CD14-positive monocyte (primary cell): ENCODE results near the gene CEACAM16. TPM values are rescaled to one million over a fixed set of nuclear protein-coding genes. Genes with fewer than 3 reads are reported as not detected.

Source experiments
- DNase-seq, 3 donors: peaks; one replicate each; pipeline ENCODE4 v3.0.0-alpha.2; 2011 to 2022
- H2AFZ ChIP-seq: 2 replicates; pipeline ENCODE4 v1.6.0; 2012; ENCODE audit warnings: mild to moderate bottlenecking, low read depth, low read length, inconsistent platforms; ENCODE audit not compliant: insufficient read depth, poor library complexity, severe bottlenecking
- H3K27ac ChIP-seq, 2 donors: 1 replicate in 1 of 2; 2 replicates in 1 of 2; pipeline ENCODE4 v1.5.1; 2012 to 2013; ENCODE audit warnings: low read length in 2 of 2, control low read depth in 1 of 2, inconsistent platforms in 1 of 2, low read depth in 1 of 2, mild to moderate bottlenecking in 1 of 2
- H3K27me3 ChIP-seq, 2 donors: one replicate each; pipeline versions ENCODE4 v1.6.0 to v1.6.1; 2011 to 2013; ENCODE audit warnings: low read length in 2 of 2; ENCODE audit not compliant: control insufficient read depth in 2 of 2, insufficient read depth in 2 of 2
- H3K36me3 ChIP-seq, 2 donors: replicated peaks in 1 of 2; 1 replicate in 1 of 2; 2 replicates in 1 of 2; pipeline versions ENCODE4 v1.5.1 to v1.6.1; 2012 to 2013; ENCODE audit warnings: low read length in 2 of 2, control low read depth in 1 of 2, inconsistent platforms in 1 of 2, mild to moderate bottlenecking in 1 of 2; ENCODE audit not compliant: insufficient read depth in 2 of 2, control insufficient read depth in 1 of 2
- H3K4me1 ChIP-seq, 2 donors: 1 replicate in 1 of 2; 2 replicates in 1 of 2; pipeline versions ENCODE4 v1.5.1 to v1.6.1; 2012 to 2013; ENCODE audit warnings: low read length in 2 of 2, control low read depth in 1 of 2, inconsistent platforms in 1 of 2, mild to moderate bottlenecking in 1 of 2, moderate library complexity in 1 of 2; ENCODE audit not compliant: insufficient read depth in 2 of 2, control insufficient read depth in 1 of 2
- H3K4me2 ChIP-seq: replicated peaks from 2 replicates; pipeline ENCODE3; 2012; ENCODE audit warnings: low read length, moderate library complexity, mild to moderate bottlenecking; ENCODE audit not compliant: poor library complexity, severe bottlenecking; ENCODE audit errors: extremely low read depth
- H3K4me3 ChIP-seq, 3 experiments: fragments of 200-600 bp in 1 of 3; sonication (generic) in 1 of 3; replicated peaks in 1 of 3; 1 replicate in 2 of 3; 2 replicates in 1 of 3; pipeline ENCODE4 v1.5.1; 2011 to 2013; ENCODE audit warnings: low read length in 3 of 3, mild to moderate bottlenecking in 3 of 3, control low read depth in 2 of 3, low read depth in 2 of 3, inconsistent platforms in 1 of 3, moderate library complexity in 1 of 3
- H3K79me2 ChIP-seq: 2 replicates; pipeline ENCODE4 v1.6.0; 2012; ENCODE audit warnings: mild to moderate bottlenecking, control low read depth, inconsistent platforms, low read length, moderate library complexity; ENCODE audit not compliant: insufficient read depth
- H3K9ac ChIP-seq: 2 replicates; pipeline ENCODE4 v1.6.0; 2017; ENCODE audit warnings: low read length, mild to moderate bottlenecking; ENCODE audit not compliant: insufficient read depth, poor library complexity, severe bottlenecking
- H3K9me3 ChIP-seq, 2 donors: replicated peaks in 1 of 2; 1 replicate in 1 of 2; 2 replicates in 1 of 2; pipeline versions ENCODE4 v1.5.1 to v1.6.1; 2012 to 2013; ENCODE audit warnings: low read length in 2 of 2, control low read depth in 1 of 2; ENCODE audit not compliant: control insufficient read depth in 1 of 2, insufficient read depth in 1 of 2
- H4K20me1 ChIP-seq: 2 replicates; pipeline ENCODE4 v1.6.0; 2012; ENCODE audit warnings: mild to moderate bottlenecking, low read length, control low read depth, moderate library complexity; ENCODE audit not compliant: insufficient read depth
- H3K27ac Mint-ChIP-seq, 7 donors: one replicate each; pipeline ENCODE4 v1.8.0; 2020; ENCODE audit warnings: mild to moderate bottlenecking in 7 of 7, mixed read lengths in 7 of 7, moderate library complexity in 6 of 7, inconsistent platforms in 2 of 7
- H3K27me3 Mint-ChIP-seq, 3 donors: one replicate each; pipeline ENCODE4 v1.8.0; 2021 to 2022; ENCODE audit warnings: low read depth in 3 of 3, mild to moderate bottlenecking in 3 of 3, mixed read lengths in 3 of 3, moderate library complexity in 3 of 3, inconsistent platforms in 1 of 3
- H3K36me3 Mint-ChIP-seq, 2 donors: one replicate each; pipeline ENCODE4 v1.8.0; 2020; ENCODE audit warnings: mixed read lengths in 2 of 2, inconsistent platforms in 1 of 2, mild to moderate bottlenecking in 1 of 2
- H3K4me1 Mint-ChIP-seq: one replicate; pipeline ENCODE4 v1.8.0; 2020; ENCODE audit warnings: mild to moderate bottlenecking, mixed read lengths
- H3K4me3 Mint-ChIP-seq, 2 donors: one replicate each; pipeline ENCODE4 v1.8.0; 2020; ENCODE audit warnings: mild to moderate bottlenecking in 2 of 2, mixed read lengths in 2 of 2, moderate library complexity in 1 of 2
- H3K9me3 Mint-ChIP-seq, 7 donors: one replicate each; pipeline ENCODE4 v1.8.0; 2020 to 2022; ENCODE audit warnings: mixed read lengths in 7 of 7, mild to moderate bottlenecking in 6 of 7, moderate library complexity in 6 of 7, inconsistent platforms in 2 of 7
- CTCF ChIP-seq: fragments of 200-600 bp; IDR thresholded peaks from one replicate; pipeline ENCODE4 v1.8.0; 2022; ENCODE audit warnings: antibody characterized with exemption, mild to moderate bottlenecking
- WGBS: methylation state at CpG from one replicate; pipeline ENCODE4 v1.1.5; 2013; ENCODE audit warnings: missing lambda C conversion rate; ENCODE audit not compliant: insufficient coverage; 5-methylcytosine and 5-hydroxymethylcytosine counted together
- intact Hi-C, 2 donors: fragments of 100-400 bp; cut with micrococcal nuclease; formaldehyde crosslinking; loops; one replicate each; pipeline versions ENCODE4 v1.15.0 to v1.15.1; 2023
- polyA plus RNA-seq, 3 donors: library from polyadenylated mRNA; depleted of rRNA in 1 of 3; unstranded in 2 of 3; stranded (reverse) in 1 of 3; fragments of 300-500 nt in 2 of 3; fragments of >200 nt in 1 of 3; fragmentation: Illumina TruSeq in 2 of 3; gene quantifications; 1 replicate in 2 of 3; 2 replicates in 1 of 3; pipeline ENCODE4 v1.2.3, GENCODE V29; 2012 to 2021

The CEACAM16 gene
- polyA plus RNA-seq, 3 donors = not detected

- no CpG with 5 or more reads among the region's 2 CpGs for WGBS
- Histone ChIP-seq H3K4me3 (no peak overlapping the region), H3K9ac (no peak overlapping the region), H3K27me3 (no peaks in the 10 kb centered on the region), H3K9me3 (peaks cover 15% of the 10 kb centered on the region in 2 donors), H2AFZ (no peak overlapping the region), H3K27ac (no peak overlapping the region), H3K36me3 (no peaks in the 10 kb centered on the region), H3K4me2 (no peak overlapping the region), H3K79me2 (no peaks in the 10 kb centered on the region), H3K4me1 (peaks cover 13 to 20% of the 10 kb centered on the region in 2 donors), H4K20me1 (no peaks in the 10 kb centered on the region)
- H3K4me1 Mint-ChIP-seq = peaks cover 24% of the 10 kb centered on the region
- intact Hi-C loops = loop anchor here in 1 of 2 donors (10.0 kb wide), 1 partner anchor 140 kb away; no protein-coding TSS in a partner anchor
- H3K27me3 Mint-ChIP-seq = peaks cover 1 to 11% (median 2%) of the 10 kb centered on the region in 3 donors
- no peaks in the 10 kb centered on the region for H3K36me3 Mint-ChIP-seq
- peaks cover 12 to 21% (median 16%) of the 10 kb centered on the region in 7 donors for H3K9me3 Mint-ChIP-seq
- no peak for DNase-seq
- no peak overlapping the region for H3K4me3 Mint-ChIP-seq
- no peak overlapping the region for H3K27ac Mint-ChIP-seq
- TF ChIP-seq CTCF = no peak
Observed at GRCh38 chr19:44714597-44715169, 15.7 kb downstream of the CEACAM16 start.

- Histone ChIP-seq H4K20me1 (no peaks in the 10 kb centered on the region), H3K4me3 (no peak overlapping the region), H3K9me3 (peaks cover 15% of the 10 kb centered on the region in 2 donors), H3K27ac (no peak overlapping the region), H3K9ac (no peak overlapping the region), H3K27me3 (no peaks in the 10 kb centered on the region), H3K36me3 (no peaks in the 10 kb centered on the region), H3K79me2 (no peaks in the 10 kb centered on the region), H3K4me1 (peaks cover 35 to 42% of the 10 kb centered on the region in 2 donors), H3K4me2 (no peak overlapping the region), H2AFZ (no peak overlapping the region)
- Mint-ChIP-seq H3K27me3 (peaks cover 1 to 8% (median 6%) of the 10 kb centered on the region in 3 donors), H3K36me3 (no peaks in the 10 kb centered on the region), H3K9me3 (peaks cover 12 to 21% (median 16%) of the 10 kb centered on the region in 7 donors), H3K27ac (no peak overlapping the region), H3K4me3 (no peak overlapping the region), H3K4me1 (peaks cover 43% of the 10 kb centered on the region)
- no CpG with 5 or more reads among the region's 6 CpGs for WGBS
- no peak for TF ChIP-seq CTCF
- intact Hi-C loops = loop anchor here in 1 of 2 donors (10.0 kb wide), 1 partner anchor 143 kb away; no protein-coding TSS in a partner anchor
- DNase-seq = no peak
Observed at GRCh38 chr19:44717603-44718002, 18.7 kb downstream of the CEACAM16 start.
